GM19452 (cell line): ENCODE data around the gene TDRD6.
"Not testable (repeated sequence)": the region's sequence is repeated elsewhere in the genome, so short reads cannot be mapped to it uniquely, and the experiment has no call there.

Experiments
- ATAC-seq: cut with Tn5 transposase; IDR thresholded peaks from one replicate; pipeline ENCODE4 v1.9.1; 2021; ENCODE audit not compliant: unreplicated experiment

Gene TDRD6, protein sequence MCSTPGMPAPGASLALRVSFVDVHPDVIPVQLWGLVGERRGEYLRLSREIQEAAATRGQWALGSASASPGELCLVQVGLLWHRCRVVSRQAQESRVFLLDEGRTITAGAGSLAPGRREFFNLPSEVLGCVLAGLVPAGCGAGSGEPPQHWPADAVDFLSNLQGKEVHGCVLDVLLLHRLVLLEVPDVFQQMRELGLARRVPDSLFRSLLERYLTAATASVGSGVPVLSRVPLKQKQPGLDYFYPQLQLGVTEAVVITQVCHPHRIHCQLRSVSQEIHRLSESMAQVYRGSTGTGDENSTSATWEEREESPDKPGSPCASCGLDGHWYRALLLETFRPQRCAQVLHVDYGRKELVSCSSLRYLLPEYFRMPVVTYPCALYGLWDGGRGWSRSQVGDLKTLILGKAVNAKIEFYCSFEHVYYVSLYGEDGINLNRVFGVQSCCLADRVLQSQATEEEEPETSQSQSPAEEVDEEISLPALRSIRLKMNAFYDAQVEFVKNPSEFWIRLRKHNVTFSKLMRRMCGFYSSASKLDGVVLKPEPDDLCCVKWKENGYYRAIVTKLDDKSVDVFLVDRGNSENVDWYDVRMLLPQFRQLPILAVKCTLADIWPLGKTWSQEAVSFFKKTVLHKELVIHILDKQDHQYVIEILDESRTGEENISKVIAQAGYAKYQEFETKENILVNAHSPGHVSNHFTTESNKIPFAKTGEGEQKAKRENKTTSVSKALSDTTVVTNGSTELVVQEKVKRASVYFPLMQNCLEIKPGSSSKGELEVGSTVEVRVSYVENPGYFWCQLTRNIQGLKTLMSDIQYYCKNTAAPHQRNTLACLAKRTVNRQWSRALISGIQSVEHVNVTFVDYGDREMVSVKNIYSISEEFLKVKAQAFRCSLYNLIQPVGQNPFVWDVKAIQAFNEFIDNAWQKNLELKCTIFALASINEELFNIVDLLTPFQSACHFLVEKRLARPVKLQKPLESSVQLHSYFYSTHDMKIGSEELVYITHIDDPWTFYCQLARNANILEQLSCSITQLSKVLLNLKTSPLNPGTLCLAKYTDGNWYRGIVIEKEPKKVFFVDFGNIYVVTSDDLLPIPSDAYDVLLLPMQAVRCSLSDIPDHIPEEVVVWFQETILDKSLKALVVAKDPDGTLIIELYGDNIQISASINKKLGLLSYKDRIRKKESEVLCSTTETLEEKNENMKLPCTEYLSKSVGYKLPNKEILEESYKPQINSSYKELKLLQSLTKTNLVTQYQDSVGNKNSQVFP (N-terminal part only)

GRCh38 chr6:46687619-46688097 is at the start of gene TDRD6:
TDRD6 (plus strand) TSS chr6:46687885; CDS start chr6:46688129, 244 bp downstream.
- no peak for ATAC-seq

DNA sequence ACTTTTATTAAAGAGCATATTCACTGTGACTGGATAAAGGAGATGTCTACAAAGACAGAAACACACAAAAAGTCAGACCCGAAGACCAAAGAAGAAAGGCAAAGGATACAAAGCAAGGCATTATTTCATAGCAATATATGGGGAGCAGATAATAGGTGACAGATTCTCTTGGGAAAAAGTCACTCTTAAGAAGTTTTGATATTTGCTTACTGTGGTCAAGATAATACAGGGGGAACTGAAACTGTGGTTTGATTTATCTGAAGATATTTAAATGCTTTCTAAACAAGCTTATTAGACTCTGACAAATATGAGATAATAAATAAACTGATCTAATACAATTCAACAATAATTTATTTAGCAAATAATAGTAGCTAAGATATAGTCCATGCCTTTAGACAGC is 49.8 kb upstream of the TDRD6 start:
- no peak for ATAC-seq

DNA sequence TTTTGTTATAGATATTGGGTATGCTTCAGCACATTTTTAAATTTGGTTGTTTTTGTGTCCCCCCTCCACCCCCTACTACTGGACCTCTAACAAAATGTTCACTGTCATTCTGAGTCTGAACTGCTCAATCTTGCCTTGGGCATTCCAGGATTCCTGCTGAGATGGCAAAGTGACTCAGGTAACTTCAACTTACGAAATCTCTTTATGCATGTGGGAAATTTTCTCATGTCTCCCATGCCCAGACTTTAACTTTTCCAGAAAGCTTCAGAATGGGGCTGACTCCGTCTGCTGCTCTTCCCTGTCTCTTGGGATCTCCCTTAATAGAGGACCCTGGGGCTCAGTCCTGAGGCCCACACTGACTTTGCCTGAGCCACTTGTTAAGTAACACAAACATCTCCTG is 49.0 kb upstream of the TDRD6 start:
- no peak for ATAC-seq

GRCh38 chr6:46642928-46643751 is 44.5 kb upstream of the TDRD6 start:
- no peak for ATAC-seq

GRCh38 chr6:46645265-46645664 is 42.4 kb upstream of the TDRD6 start:
- no peak for ATAC-seq

DNA sequence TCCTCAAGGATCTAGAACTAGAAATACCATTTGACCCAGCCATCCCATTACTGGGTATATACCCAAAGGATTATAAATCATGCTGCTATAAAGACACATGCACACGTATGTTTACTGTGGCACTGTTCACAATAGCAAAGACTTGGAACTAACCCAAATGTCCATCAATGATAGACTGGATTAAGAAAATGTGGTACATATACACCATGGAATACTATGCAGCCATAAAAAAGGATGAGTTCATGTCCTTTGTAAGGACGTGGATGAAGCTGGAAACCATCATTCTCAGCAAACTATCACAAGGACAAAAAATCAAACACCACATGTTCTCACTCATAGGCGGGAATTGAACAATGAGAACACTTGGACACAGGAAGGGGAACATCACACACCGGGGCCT is 39.6 kb upstream of the TDRD6 start:
- ATAC-seq: not testable (repeated sequence)

- ATAC-seq: no peak
Measured at GRCh38 chr6:46648869-46649492, 38.7 kb upstream of the TDRD6 start.

GRCh38 chr6:46651006-46651405 is 36.7 kb upstream of the TDRD6 start:
- no peak for ATAC-seq

DNA sequence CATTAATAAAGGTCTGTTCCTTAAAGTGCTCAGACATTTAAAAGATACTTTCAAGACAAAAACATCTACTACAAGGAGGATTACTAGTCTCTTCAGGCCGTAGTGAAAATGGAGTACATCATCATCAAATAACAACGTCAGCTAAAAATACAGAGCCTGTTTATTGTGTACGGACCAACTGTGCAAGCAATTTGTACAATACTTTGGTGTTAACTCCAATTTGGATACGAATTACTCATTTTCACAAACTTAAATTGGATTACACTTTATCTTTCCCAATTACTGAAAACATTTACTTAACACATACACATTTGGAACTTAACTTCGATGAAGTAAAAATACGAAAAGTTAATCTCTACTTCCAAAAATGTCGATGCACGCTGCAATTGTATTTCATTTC is 35.9 kb upstream of the TDRD6 start:
- ATAC-seq: no peak

DNA sequence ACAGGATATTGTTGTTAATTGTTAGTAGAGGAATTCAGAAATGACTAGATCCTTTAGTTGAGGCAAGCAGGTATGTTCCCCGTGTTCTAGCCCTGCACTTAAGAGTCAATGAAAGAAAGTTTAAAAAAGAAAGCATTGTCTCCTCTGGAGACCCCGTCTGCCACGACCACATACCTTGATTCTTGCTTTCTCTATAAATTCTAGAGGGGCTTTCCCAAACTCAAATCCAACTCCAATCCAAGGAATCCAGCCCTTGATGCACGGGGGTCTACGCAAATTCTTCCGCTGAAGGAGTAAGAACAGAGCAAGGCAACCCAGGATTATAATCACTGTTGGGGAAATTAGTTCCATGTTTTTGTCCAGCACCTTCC is 35.5 kb upstream of the TDRD6 start:
- no peak for ATAC-seq

DNA sequence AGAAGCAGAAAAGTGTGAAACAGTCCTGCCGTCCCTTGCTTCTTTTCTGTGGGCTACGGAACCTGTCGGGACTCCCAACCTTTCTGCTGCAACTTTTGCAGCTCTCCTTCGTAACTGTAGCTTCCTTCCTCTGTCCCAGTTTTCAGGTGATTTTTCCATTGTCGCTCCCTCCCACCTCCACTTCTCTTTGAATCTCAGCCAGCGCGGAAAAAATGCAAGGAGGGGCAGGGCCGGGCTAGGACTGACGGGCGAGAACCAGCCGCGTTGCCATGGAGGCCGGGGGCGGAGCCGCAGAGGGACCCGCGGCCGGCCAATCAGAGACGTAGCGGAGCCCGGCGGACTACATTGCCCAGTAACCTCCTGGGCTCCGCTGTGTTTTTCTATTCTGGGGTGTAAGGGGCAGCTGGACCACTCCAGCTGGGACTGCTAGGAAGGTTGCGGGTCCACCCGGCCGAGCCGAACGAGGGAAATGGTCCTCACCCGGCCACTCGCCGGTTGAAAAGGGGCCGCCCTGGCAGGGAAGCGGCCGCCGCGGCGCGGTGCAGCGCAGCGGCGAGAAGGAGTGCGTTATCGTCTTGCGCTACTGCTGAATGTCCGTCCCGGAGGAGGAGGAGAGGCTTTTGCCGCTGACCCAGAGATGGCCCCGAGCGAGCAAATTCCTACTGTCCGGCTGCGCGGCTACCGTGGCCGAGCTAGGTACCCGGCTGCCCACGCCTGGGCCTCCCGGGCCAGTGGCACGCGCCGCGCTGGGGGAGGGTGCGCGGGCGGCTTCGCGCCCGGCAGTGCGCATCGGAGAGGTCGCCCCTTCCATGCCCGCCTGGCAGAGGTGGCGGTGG is 34.9 kb upstream of the TDRD6 start, which contains the start of the genes CYP39A1 and SLC25A27:
Gene CYP39A1, minus strand, starts transcription at position 216 of the 836 bp plus-strand sequence. CDS start 236 bp downstream, outside the sequence.
Gene SLC25A27, plus strand, starts transcription at position 373 of the 836 bp plus-strand sequence. Its CDS starts 218 bp downstream, at position 591.
- ATAC-seq: peak; percentile 100

- ATAC-seq: no peak
Measured at GRCh38 chr6:46653439-46654195, 34.1 kb upstream of the TDRD6 start.

DNA sequence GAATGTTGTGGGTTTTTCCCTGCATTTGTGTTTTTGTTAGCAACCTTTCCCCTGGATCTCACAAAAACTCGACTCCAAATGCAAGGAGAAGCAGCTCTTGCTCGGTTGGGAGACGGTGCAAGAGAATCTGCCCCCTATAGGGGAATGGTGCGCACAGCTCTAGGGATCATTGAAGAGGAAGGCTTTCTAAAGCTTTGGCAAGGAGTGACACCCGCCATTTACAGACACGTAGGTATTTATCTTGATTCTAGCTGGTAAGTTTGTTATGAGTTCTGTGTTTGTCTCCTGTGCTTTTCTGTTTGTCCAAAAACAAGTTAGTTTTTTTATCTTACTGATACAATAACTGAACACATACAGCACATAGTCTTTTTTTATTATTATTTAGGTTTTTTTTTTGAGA is 31.9 kb upstream of the TDRD6 start:
- no peak for ATAC-seq

- ATAC-seq: no peak
Measured at GRCh38 chr6:46657642-46658041, 30.0 kb upstream of the TDRD6 start.

DNA sequence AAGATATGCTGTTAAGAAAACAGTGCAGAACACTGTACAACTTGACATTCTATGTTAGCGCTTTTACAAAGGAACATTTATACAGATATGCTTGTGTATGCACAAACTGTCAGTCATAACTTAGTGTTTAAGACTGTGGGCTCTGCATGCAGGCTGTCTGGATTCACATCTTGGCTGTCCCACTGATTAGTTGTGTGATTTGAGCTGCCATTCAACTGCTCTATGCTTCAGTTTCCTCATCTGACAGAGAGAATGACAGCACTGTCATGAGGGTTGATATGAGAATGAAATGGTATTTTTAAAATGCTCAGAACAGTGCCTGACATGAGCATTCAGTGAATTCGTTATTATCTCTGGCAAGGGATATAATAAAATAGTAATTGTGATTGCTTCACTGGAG is 26.2 kb upstream of the TDRD6 start:
- no peak for ATAC-seq

DNA sequence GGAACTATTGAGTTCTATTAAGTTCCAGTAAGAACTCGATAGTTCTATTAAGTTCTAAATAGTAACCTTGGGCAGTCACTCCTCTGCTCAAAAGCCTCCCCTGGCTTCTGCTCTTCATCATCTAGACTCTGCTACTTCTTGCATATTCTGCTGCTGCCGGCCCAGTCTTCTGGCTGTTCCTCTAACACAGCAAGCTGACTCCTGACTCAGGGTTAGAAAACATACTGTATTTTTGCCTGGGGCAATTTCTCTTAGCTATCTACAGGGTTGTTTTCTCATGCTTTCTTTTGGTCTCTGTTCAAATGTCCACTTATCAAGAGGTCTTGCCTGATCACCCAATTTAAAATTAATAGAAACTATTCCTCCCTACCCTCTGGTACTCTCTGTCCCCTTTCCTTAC is 20.3 kb upstream of the TDRD6 start:
- no peak for ATAC-seq

GRCh38 chr6:46674410-46674809 is 13.3 kb upstream of the TDRD6 start:
- ATAC-seq: no peak
